IMR-90 (cell line): ENCODE data around the gene FOXK1. TPM values are rescaled to one million over a fixed set of nuclear protein-coding genes. Genes with fewer than 3 reads are reported as not detected.

Experiments used
- ATAC-seq: fragments of 200-7000 bp; cut with Tn5 transposase; 2 replicates; pipeline ENCODE4 v1.9.1; 2020; ENCODE audit warnings: low read depth, mild to moderate bottlenecking, moderate library complexity
- BruUV-seq: library from RNA; stranded (reverse); fragments of 400-500 nt; replicated peaks from 2 replicates; lab custom pipeline; 2021; lab: Mats Ljungman, UMichigan
- CTCF ChIA-PET: fragments of 300-600 bp; formaldehyde crosslinking; extraction: SDS; loops from one replicate; lab custom pipeline; 2021; ENCODE audit warnings: antibody characterized with exemption; lab: Yijun Ruan, JAX
- POLR2A ChIA-PET: fragments of 300-600 bp; sonication (Branson Sonifier 250); formaldehyde crosslinking; loops from one replicate; lab custom pipeline; 2022; ENCODE audit warnings: antibody characterized with exemption; ENCODE audit not compliant: unreplicated experiment; lab: Charles Lee
- DNase-seq: peaks from one replicate; pipeline ENCODE4 v3.0.0; 2013
- H2AFZ ChIP-seq: replicated peaks from 2 replicates; pipeline ENCODE3; 2013; ENCODE audit warnings: low read length, mild to moderate bottlenecking; ENCODE audit not compliant: poor library complexity
- H2AK5ac ChIP-seq: 2 replicates; pipeline ENCODE4 v1.6.1; 2013; ENCODE audit warnings: low read depth, low read length, inconsistent platforms
- H2AK9ac ChIP-seq: replicated peaks from 2 replicates; pipeline ENCODE3; 2013; ENCODE audit warnings: mild to moderate bottlenecking, low read depth, low read length, moderate library complexity; ENCODE audit not compliant: poor library complexity
- H2BK120ac ChIP-seq: 2 replicates; pipeline ENCODE4 v1.6.1; 2013; ENCODE audit warnings: low read depth, low read length, inconsistent platforms
- H2BK15ac ChIP-seq: 3 replicates; pipeline ENCODE4 v1.6.1; 2013; ENCODE audit warnings: low read depth, low read length, inconsistent platforms
- H2BK20ac ChIP-seq: 2 replicates; pipeline ENCODE4 v1.6.1; 2013; ENCODE audit warnings: low read depth, mild to moderate bottlenecking, inconsistent platforms, low read length, moderate library complexity
- H2BK5ac ChIP-seq: 2 replicates; pipeline ENCODE4 v1.6.1; 2013; ENCODE audit warnings: mild to moderate bottlenecking, low read depth, low read length, inconsistent platforms; ENCODE audit not compliant: poor library complexity, severe bottlenecking
- H3K14ac ChIP-seq: replicated peaks from 2 replicates; pipeline ENCODE4 v1.6.1; 2013; ENCODE audit warnings: low read depth, low read length, inconsistent platforms
- H3K18ac ChIP-seq: 2 replicates; pipeline ENCODE4 v1.6.1; 2013; ENCODE audit warnings: low read depth, low read length, control low read depth
- H3K23ac ChIP-seq: 2 replicates; pipeline ENCODE4 v1.6.1; 2013; ENCODE audit warnings: low read depth, low read length, inconsistent platforms
- H3K27ac ChIP-seq: 2 replicates; pipeline ENCODE4 v1.5.1; 2013; ENCODE audit warnings: mild to moderate bottlenecking, control low read depth, low read length; ENCODE audit not compliant: insufficient read depth
- H3K27me3 ChIP-seq: 2 replicates; pipeline ENCODE4 v1.6.1; 2013; ENCODE audit warnings: low read length; ENCODE audit not compliant: control insufficient read depth, insufficient read depth
- H3K36me3 ChIP-seq: 2 replicates; pipeline ENCODE4 v1.6.1; 2013; ENCODE audit warnings: low read length, mixed read lengths; ENCODE audit not compliant: control insufficient read depth, insufficient read depth
- H3K4ac ChIP-seq: 2 replicates; pipeline ENCODE4 v1.6.1; 2013; ENCODE audit warnings: low read depth, low read length, inconsistent platforms
- H3K4me1 ChIP-seq: 2 replicates; pipeline ENCODE4 v1.6.1; 2013; ENCODE audit warnings: low read length, mixed read lengths; ENCODE audit not compliant: control insufficient read depth, insufficient read depth
- H3K4me2 ChIP-seq: 2 replicates; pipeline ENCODE4 v1.6.1; 2013; ENCODE audit warnings: low read depth, mild to moderate bottlenecking, control low read depth, low read length, moderate library complexity
- H3K4me3 ChIP-seq: 2 replicates; pipeline ENCODE4 v1.5.1; 2013; ENCODE audit warnings: low read depth, mild to moderate bottlenecking, control low read depth, low read length, moderate library complexity; ENCODE audit not compliant: insufficient read depth
- H3K56ac ChIP-seq: 2 replicates; pipeline ENCODE4 v1.6.1; 2013; ENCODE audit warnings: low read length, inconsistent platforms; ENCODE audit not compliant: insufficient read depth; ENCODE audit errors: extremely low read depth
- H3K79me1 ChIP-seq, 2 experiments: 2 replicates each; pipeline ENCODE4 v1.6.1; 2013; ENCODE audit warnings: low read length in 2 of 2, inconsistent platforms in 1 of 2, low read depth in 1 of 2
- H3K9ac ChIP-seq: 2 replicates; pipeline ENCODE4 v1.6.1; 2013; ENCODE audit warnings: low read depth, low read length, control low read depth
- H3K9me1 ChIP-seq: 2 replicates; pipeline ENCODE4 v1.6.1; 2013; ENCODE audit warnings: low read length, inconsistent platforms; ENCODE audit not compliant: insufficient read depth
- H3K9me3 ChIP-seq: 2 replicates; pipeline ENCODE4 v1.6.1; 2013; ENCODE audit warnings: low read length; ENCODE audit not compliant: control insufficient read depth, insufficient read depth
- H4K20me1 ChIP-seq: 2 replicates; pipeline ENCODE4 v1.6.1; 2013; ENCODE audit warnings: low read length, inconsistent platforms; ENCODE audit not compliant: insufficient read depth
- H4K5ac ChIP-seq: 2 replicates; pipeline ENCODE4 v1.6.1; 2013; ENCODE audit warnings: mild to moderate bottlenecking, low read depth, low read length, control low read depth
- H4K8ac ChIP-seq, 2 experiments: 2 replicates each; pipeline ENCODE4 v1.6.1; 2013; ENCODE audit warnings: low read depth in 2 of 2, low read length in 2 of 2, control low read depth in 1 of 2, inconsistent platforms in 1 of 2
- H4K91ac ChIP-seq: 2 replicates; pipeline ENCODE4 v1.6.1; 2013; ENCODE audit warnings: low read depth, low read length, inconsistent platforms; ENCODE audit not compliant: insufficient read depth
- BHLHE40 ChIP-seq: fragments of 150-350 bp; IDR thresholded peaks from 2 replicates; pipeline ENCODE4 v1.6.1; 2016; ENCODE audit warnings: mild to moderate bottlenecking, low read depth, low read length
- CEBPB ChIP-seq: IDR thresholded peaks from 2 replicates; pipeline ENCODE4 v1.6.1; 2012; ENCODE audit warnings: low read depth, low read length, improper control_type of control experiment
- FOS ChIP-seq: fragments of 150-350 bp; IDR thresholded peaks from 2 replicates; pipeline ENCODE4 v1.6.1; 2016; ENCODE audit warnings: low read depth, low read length
- MAZ ChIP-seq: IDR thresholded peaks from 2 replicates; pipeline ENCODE4 v1.6.1; 2012; ENCODE audit warnings: low read depth, mild to moderate bottlenecking, low read length, improper control_type of control experiment, moderate library complexity, borderline replicate concordance
- POLR2A ChIP-seq: IDR thresholded peaks from 2 replicates; pipeline ENCODE4 v1.6.1; 2012; ENCODE audit warnings: mild to moderate bottlenecking, low read depth, low read length
- RAD21 ChIP-seq: IDR thresholded peaks from 2 replicates; pipeline ENCODE4 v1.6.1; 2012; ENCODE audit warnings: low read length, improper control_type of control experiment
- RCOR1 ChIP-seq: IDR thresholded peaks from 2 replicates; pipeline ENCODE4 v1.6.1; 2012; ENCODE audit warnings: mild to moderate bottlenecking, low read length, improper control_type of control experiment; ENCODE audit not compliant: insufficient replicate concordance
- RFX5 ChIP-seq: IDR thresholded peaks from 2 replicates; pipeline ENCODE4 v1.8.0; 2012; ENCODE audit warnings: low read depth, mild to moderate bottlenecking, low read length, moderate library complexity
- SMC3 ChIP-seq: fragments of 150-350 bp; IDR thresholded peaks from 2 replicates; pipeline ENCODE4 v1.6.1; 2016; ENCODE audit warnings: low read depth, mild to moderate bottlenecking, antibody characterized with exemption, low read length, moderate library complexity
- WGBS, 2 experiments: methylation state at CpG; one replicate each; pipeline versions ENCODE4 v1.1.5 to v1.1.7; 2013; ENCODE audit warnings: missing lambda C conversion rate in 2 of 2; ENCODE audit not compliant: insufficient read length in 1 of 2; ENCODE audit errors: extremely low coverage in 2 of 2; 5-methylcytosine and 5-hydroxymethylcytosine counted together
- dilution Hi-C: fragments of 300-500 bp; cut with HindIII; formaldehyde crosslinking; loops from one replicate; pipeline ENCODE4 v1.14.3; 2018; ENCODE audit warnings: low sequenced_read_pairs; ENCODE audit not compliant: unreplicated experiment
- in situ Hi-C: fragments of 300-500 bp; cut with MboI; formaldehyde crosslinking; loops from 3 replicates; pipeline ENCODE4 v1.14.3; 2019; ENCODE audit warnings: low sequenced_read_pairs, inconsistent platforms, mixed read lengths
- intact Hi-C: fragments of 100-400 bp; cut with micrococcal nuclease; formaldehyde crosslinking; loops from 2 replicates; pipeline ENCODE4 v1.10.0; 2022
- polyA plus RNA-seq, 3 experiments: library from polyadenylated mRNA; depleted of rRNA; stranded (reverse); fragments of >200 nt; gene quantifications; 2 replicates each; pipeline ENCODE4 v1.2.3, GENCODE V29; 2012; ENCODE audit warnings: low replicate concordance in 1 of 3
- total RNA-seq: library from RNA; depleted of rRNA; stranded (reverse); fragments of >200 nt; gene quantifications from 2 replicates; pipeline ENCODE4 v1.2.3, GENCODE V29; 2012
- TF ChIP-seq, protein P1 (sequence below): conservative IDR thresholded peaks from 2 replicates; pipeline ENCODE4 v1.5.1; 2012; ENCODE audit warnings: mild to moderate bottlenecking, low read depth, low read length, improper control_type of control experiment
- TF ChIP-seq, protein P2 (sequence below): fragments of 150-350 bp; IDR thresholded peaks from 2 replicates; pipeline ENCODE4 v1.6.1; 2017; ENCODE audit warnings: mild to moderate bottlenecking, antibody characterized with exemption, low read length, low read depth
- TF ChIP-seq, protein P3 (sequence below): fragments of 150-350 bp; IDR thresholded peaks from 2 replicates; pipeline ENCODE4 v1.6.1; 2016; ENCODE audit warnings: low read depth, mild to moderate bottlenecking, low read length, moderate library complexity, borderline replicate concordance

Gene FOXK1
- total and polyA plus RNA-seq, 2 of the 4 experiments (the other 2 are of a cell fraction) = 4.3 to 8.8 TPM

DNA sequence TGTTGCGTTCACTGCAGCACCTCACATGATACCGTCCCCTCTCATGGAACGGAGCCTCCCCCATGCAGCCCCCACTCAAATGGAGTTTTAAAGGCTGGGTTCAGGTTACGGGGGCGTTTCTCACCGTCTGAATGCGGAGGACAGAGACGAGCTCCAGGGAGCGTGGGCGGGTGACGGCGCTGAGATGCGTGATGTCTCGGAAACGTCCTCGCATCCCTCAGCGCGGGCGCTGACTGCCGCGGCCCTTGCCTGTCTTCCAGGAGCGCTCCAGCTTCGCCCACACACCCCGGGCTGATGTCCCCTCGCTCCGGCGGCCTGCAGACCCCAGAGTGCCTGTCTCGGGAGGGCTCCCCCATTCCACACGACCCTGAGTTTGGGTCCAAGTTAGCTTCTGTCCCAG lies 76.7 kb downstream of the FOXK1 start:
- Histone ChIP-seq H3K4me3 (no peak overlapping the region), H3K36me3 (peaks cover 83% of the 10 kb centered on the region), H2AFZ (no peak overlapping the region), H3K14ac (no peak overlapping the region), H3K9ac (no peak overlapping the region), H3K9me1 (no peaks in the 10 kb centered on the region), H2BK15ac (no peak overlapping the region), H3K27ac (no peak overlapping the region), H2BK120ac (no peak overlapping the region), H2BK5ac (no peak overlapping the region), H3K4me2 (no peak overlapping the region), H3K23ac (no peak overlapping the region), H4K8ac (no peak overlapping the region), H2AK9ac (no peak overlapping the region), H4K20me1 (peaks cover 4% of the 10 kb centered on the region; the same call in 1 of the 2 replicates), H3K79me1 (peaks cover 3 to 17% of the 10 kb centered on the region in 2 experiments), H4K5ac (no peak overlapping the region), H2BK20ac (no peak overlapping the region), H3K27me3 (no peaks in the 10 kb centered on the region), H4K91ac (no peak overlapping the region), H3K4ac (no peak overlapping the region), H3K9me3 (no peaks in the 10 kb centered on the region), H3K4me1 (no peaks in the 10 kb centered on the region), H2AK5ac (no peak overlapping the region), H3K18ac (no peak overlapping the region), H3K56ac (no peak overlapping the region)
- TF ChIP-seq BHLHE40 (no peak), POLR2A (no peak), RCOR1 (no peak), MAZ (no peak), CEBPB (no peak), RFX5 (no peak), RAD21 (no peak), FOS (no peak), SMC3 (no peak)
- TF ChIP-seq, protein P1, sequence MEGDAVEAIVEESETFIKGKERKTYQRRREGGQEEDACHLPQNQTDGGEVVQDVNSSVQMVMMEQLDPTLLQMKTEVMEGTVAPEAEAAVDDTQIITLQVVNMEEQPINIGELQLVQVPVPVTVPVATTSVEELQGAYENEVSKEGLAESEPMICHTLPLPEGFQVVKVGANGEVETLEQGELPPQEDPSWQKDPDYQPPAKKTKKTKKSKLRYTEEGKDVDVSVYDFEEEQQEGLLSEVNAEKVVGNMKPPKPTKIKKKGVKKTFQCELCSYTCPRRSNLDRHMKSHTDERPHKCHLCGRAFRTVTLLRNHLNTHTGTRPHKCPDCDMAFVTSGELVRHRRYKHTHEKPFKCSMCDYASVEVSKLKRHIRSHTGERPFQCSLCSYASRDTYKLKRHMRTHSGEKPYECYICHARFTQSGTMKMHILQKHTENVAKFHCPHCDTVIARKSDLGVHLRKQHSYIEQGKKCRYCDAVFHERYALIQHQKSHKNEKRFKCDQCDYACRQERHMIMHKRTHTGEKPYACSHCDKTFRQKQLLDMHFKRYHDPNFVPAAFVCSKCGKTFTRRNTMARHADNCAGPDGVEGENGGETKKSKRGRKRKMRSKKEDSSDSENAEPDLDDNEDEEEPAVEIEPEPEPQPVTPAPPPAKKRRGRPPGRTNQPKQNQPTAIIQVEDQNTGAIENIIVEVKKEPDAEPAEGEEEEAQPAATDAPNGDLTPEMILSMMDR = no peak
- TF ChIP-seq, protein P2, sequence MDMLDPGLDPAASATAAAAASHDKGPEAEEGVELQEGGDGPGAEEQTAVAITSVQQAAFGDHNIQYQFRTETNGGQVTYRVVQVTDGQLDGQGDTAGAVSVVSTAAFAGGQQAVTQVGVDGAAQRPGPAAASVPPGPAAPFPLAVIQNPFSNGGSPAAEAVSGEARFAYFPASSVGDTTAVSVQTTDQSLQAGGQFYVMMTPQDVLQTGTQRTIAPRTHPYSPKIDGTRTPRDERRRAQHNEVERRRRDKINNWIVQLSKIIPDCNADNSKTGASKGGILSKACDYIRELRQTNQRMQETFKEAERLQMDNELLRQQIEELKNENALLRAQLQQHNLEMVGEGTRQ = no peak
- TF ChIP-seq, protein P3, sequence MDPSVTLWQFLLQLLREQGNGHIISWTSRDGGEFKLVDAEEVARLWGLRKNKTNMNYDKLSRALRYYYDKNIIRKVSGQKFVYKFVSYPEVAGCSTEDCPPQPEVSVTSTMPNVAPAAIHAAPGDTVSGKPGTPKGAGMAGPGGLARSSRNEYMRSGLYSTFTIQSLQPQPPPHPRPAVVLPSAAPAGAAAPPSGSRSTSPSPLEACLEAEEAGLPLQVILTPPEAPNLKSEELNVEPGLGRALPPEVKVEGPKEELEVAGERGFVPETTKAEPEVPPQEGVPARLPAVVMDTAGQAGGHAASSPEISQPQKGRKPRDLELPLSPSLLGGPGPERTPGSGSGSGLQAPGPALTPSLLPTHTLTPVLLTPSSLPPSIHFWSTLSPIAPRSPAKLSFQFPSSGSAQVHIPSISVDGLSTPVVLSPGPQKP = no peak
- in situ Hi-C loops = loop anchor here (25.0 kb wide), 1 partner anchor 1896 kb away; no protein-coding TSS in a partner anchor
- dilution Hi-C loops = no loop called here
- DNase-seq (no peak), ATAC-seq (no peak)
- 89% methylated on average over 25 of the region's 29 CpGs; no CpG with 5 or more reads in 1 of the 2 experiments for WGBS, 2 experiments
- no TSS peak for BruUV-seq
- intact Hi-C loops = no loop called here
- CTCF ChIA-PET = no interaction called here
- POLR2A ChIA-PET = no interaction called here
